Liver (tissue), 3 donors: ENCODE measurements around the gene SPRYD7.

Source experiments
- RAD21 ChIP-seq, 2 donors: IDR thresholded peaks; 2 replicates each; pipeline ENCODE4 v1.6.1; 2016; ENCODE audit warnings: antibody characterized with exemption in 2 of 2, mild to moderate bottlenecking in 2 of 2
- YY1 ChIP-seq: IDR thresholded peaks from 2 replicates; pipeline ENCODE4 v1.6.1; 2016; ENCODE audit warnings: antibody characterized with exemption, mild to moderate bottlenecking
- TF ChIP-seq, protein P1 (sequence below): fragments of 150-350 bp; IDR thresholded peaks from 2 replicates; pipeline ENCODE4 v1.5.1; 2017; ENCODE audit warnings: improper control_type of control experiment, low read depth, low read length; ENCODE audit not compliant: missing input control
- TF ChIP-seq, protein P2 (sequence below): IDR thresholded peaks from 2 replicates; pipeline ENCODE4 v1.6.1; 2016; ENCODE audit warnings: antibody characterized with exemption
- donor health status: healthy.
- donor health status: healthy.

DNA sequence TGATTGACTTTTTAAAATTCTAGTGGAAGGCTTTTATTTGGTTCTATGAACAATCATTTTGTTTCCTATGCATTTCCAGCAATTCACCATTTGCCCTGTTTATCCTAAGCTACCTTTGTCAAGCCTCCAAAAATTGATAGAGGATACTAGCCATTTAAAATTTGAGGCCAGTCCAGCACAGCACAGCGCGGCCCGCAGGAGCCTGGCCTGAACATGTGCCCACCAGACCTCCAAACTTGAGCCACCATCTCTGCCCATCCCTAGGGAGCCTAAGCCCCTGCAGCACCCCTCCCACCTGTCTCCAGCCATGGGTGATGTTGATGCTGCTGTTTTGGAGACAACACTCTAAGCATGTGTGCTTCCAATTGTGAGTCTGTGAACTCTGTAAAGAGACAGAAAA lies 57.5 kb downstream of the SPRYD7 start:
- TF ChIP-seq RAD21 (IDR thresholded peaks at IDR 0.05) (no peak), YY1 (no peak)
- TF ChIP-seq, protein P1, sequence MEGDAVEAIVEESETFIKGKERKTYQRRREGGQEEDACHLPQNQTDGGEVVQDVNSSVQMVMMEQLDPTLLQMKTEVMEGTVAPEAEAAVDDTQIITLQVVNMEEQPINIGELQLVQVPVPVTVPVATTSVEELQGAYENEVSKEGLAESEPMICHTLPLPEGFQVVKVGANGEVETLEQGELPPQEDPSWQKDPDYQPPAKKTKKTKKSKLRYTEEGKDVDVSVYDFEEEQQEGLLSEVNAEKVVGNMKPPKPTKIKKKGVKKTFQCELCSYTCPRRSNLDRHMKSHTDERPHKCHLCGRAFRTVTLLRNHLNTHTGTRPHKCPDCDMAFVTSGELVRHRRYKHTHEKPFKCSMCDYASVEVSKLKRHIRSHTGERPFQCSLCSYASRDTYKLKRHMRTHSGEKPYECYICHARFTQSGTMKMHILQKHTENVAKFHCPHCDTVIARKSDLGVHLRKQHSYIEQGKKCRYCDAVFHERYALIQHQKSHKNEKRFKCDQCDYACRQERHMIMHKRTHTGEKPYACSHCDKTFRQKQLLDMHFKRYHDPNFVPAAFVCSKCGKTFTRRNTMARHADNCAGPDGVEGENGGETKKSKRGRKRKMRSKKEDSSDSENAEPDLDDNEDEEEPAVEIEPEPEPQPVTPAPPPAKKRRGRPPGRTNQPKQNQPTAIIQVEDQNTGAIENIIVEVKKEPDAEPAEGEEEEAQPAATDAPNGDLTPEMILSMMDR = no peak
- TF ChIP-seq, protein P2, sequence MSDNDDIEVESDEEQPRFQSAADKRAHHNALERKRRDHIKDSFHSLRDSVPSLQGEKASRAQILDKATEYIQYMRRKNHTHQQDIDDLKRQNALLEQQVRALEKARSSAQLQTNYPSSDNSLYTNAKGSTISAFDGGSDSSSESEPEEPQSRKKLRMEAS = no peak
